Cardiac fibroblast (primary cell): ENCODE measurements around the gene OPA3.

Source experiments
- DNase-seq, 2 donors: peaks; one replicate each; pipeline versions ENCODE4 v3.0.0 to v3.0.0-alpha.2; 2010; ENCODE audit warnings: low read depth in 2 of 2
- H3K4me3 ChIP-seq, 2 donors: replicated peaks in 1 of 2; 1 replicate in 1 of 2; 2 replicates in 1 of 2; pipeline ENCODE4 v1.5.1; 2011; ENCODE audit warnings: low read depth in 2 of 2, low read length in 2 of 2, mild to moderate bottlenecking in 2 of 2, moderate library complexity in 1 of 2
- TF ChIP-seq, protein P1 (sequence below): IDR thresholded peaks from one replicate; pipeline ENCODE4 v1.5.1; 2011; ENCODE audit warnings: low read depth, mild to moderate bottlenecking, low read length, inconsistent platforms

The OPA3 gene

DNA sequence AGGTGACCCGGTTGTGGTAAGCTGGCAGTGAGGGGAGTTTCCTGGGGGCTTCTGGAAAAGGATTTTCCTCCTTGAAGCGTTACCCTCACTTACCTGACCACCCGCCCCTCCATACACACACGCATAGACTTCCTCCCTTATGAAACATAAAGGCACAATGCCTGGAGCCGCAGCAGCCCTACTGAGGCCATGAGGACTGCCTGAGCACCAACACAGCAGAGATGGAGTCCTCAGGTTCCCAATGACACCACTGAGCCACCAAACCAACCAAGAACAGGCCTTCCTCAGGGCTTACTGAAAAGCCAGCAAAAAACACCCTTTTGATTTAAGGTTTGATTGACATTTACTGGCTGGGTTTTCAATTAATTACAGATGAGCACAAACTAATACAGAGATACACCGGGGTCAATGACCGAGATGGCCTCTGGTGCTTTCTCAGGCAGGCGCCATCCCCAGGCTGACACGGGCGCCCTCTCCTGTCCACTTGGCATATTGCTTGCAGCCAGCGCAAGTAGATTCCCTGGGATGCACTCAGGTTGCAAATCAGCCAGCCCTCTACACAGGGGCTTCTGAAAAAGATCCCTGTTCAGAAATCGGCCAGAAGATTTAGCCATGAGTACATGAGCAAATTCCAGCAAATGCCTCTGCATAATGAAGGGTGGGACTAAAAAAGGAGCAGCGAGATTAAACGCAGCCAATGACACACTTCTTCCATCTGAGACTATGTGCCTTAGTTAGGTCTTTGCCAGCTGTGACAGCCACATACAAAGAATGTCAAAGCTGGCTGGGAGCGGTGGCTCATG is 14.8 kb downstream of the OPA3 start:
- TF ChIP-seq, protein P1, sequence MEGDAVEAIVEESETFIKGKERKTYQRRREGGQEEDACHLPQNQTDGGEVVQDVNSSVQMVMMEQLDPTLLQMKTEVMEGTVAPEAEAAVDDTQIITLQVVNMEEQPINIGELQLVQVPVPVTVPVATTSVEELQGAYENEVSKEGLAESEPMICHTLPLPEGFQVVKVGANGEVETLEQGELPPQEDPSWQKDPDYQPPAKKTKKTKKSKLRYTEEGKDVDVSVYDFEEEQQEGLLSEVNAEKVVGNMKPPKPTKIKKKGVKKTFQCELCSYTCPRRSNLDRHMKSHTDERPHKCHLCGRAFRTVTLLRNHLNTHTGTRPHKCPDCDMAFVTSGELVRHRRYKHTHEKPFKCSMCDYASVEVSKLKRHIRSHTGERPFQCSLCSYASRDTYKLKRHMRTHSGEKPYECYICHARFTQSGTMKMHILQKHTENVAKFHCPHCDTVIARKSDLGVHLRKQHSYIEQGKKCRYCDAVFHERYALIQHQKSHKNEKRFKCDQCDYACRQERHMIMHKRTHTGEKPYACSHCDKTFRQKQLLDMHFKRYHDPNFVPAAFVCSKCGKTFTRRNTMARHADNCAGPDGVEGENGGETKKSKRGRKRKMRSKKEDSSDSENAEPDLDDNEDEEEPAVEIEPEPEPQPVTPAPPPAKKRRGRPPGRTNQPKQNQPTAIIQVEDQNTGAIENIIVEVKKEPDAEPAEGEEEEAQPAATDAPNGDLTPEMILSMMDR = peak; percentile 92
- H3K4me3 ChIP-seq = no peak overlapping the region
- DNase-seq = peak; percentile 53 to 58

DNA sequence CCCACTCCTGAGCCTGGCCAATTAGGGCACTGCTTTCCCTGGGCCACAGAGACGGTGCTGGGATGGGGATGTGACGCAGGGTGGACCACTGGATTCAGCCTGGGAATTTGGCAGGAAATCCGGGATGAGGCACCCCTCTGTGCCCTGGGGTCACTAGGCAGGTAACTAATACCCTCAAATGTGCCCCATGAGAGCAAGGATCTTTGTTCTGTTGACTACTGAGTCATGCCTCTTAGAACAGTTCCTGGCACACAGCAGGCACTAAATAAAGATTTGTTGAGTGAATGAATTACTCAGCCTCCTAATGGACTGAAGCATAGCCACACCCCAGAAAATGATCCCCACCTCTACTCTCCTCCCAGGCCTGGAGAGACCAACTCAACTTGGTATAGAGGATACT is 15.9 kb downstream of the OPA3 start:
- TF ChIP-seq, protein P1 = no peak
- H3K4me3 ChIP-seq = no peak overlapping the region
- DNase-seq = peak; percentile 68 to 84

DNA sequence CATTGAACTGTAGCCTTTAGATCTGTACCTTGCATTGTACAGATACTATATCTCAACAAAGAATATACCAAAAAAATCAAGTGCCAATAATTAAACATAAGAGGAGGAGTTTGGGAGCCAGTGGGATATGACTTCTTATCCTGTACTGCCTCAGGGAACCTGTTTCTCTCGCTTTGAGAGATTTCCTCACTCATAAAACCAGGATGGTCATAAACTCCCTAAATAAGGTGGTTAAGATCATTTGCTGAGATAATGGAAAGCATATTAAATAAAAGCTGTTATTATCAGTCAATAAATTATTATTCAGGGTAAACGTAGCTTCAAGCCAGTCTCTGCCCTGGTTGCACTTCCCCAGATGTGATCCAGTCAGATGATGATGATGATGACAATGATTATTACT is 17.0 kb downstream of the OPA3 start:
- H3K4me3 ChIP-seq = no peak overlapping the region
- TF ChIP-seq, protein P1 = no peak
- no peak for DNase-seq

DNA sequence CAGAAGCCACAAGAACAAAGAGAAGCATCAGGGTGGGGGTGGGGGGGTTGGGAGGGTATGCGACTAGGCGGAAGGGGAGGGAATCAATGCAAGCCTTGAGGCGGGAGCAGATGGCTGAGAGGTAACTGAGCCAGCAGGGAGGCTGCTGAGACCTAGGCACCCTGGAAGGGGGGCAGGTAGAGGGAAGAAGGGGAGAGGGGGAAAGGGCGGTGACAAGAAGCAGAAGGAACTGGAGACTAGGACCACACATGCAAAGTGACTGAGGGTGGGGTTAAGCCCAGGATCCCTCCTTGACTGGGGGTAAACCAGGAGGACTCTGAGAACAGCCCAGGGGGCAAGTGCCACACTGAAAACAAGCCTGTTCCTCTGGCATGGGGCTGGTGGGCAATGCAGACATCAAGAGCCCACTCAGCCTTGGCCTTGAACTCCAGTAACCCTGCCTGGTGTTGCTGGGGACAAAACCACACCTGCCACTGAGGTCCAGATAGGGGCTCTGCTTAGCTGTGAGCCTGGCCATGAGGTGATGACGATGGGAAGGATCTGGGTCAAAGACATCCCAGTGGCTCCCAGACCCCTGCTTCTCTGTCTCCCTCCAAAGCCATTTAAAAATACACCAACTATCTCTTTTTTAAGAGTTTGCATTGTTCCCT is 20.3 kb downstream of the OPA3 start:
- no peak for DNase-seq
- H3K4me3 ChIP-seq = no peak overlapping the region
- TF ChIP-seq, protein P1 = no peak

DNA sequence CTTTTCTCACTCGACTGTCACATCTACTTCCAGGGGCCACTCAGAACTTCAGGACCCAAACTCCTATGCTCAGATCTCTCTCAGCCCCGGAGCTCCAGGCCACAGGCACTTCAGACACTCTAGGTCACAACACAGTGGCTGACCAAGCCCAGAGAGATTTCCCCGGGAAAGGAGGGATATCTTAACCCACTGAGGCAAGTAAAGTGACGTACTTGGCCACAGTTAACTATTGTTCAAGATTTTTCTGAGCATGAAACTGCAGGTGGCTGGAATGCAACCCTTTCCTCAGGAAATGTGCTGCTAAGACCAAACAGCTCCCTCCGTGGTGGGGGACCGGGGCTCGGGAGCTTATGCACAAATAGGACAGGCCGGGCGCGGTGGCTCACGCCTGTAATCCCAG is 23.9 kb downstream of the OPA3 start:
- DNase-seq = no peak
- TF ChIP-seq, protein P1 = no peak
- no peak overlapping the region for H3K4me3 ChIP-seq

DNA sequence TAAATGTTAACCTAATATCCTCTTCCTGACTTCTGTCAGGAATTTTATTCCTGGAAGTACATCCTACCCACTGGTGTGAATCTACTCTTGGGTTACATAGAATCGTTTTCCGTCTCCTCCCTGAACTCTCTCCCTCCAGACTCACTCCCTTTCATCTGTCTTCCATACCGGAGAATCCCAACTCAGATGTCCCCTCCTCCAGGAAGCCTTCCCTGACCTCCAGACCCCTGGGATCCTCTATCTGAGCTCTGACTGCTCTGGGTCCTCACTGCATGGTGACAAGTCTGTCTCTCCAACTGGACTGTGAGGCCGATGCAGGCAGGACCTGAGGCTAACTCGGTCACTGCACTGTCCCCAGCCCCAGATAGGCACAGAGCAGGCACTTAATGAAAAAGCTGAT is 24.6 kb downstream of the OPA3 start:
- no peak for DNase-seq
- TF ChIP-seq, protein P1 = no peak
- H3K4me3 ChIP-seq = no peak overlapping the region
